Measurements from ENCODE around the gene NAA25. TPM values are rescaled to one million over a fixed set of nuclear protein-coding genes. Genes with fewer than 3 reads are reported as not detected.

Gene NAA25
- polyA plus RNA-seq, 1 donor from 2014 or later = 30.7 TPM

DNA sequence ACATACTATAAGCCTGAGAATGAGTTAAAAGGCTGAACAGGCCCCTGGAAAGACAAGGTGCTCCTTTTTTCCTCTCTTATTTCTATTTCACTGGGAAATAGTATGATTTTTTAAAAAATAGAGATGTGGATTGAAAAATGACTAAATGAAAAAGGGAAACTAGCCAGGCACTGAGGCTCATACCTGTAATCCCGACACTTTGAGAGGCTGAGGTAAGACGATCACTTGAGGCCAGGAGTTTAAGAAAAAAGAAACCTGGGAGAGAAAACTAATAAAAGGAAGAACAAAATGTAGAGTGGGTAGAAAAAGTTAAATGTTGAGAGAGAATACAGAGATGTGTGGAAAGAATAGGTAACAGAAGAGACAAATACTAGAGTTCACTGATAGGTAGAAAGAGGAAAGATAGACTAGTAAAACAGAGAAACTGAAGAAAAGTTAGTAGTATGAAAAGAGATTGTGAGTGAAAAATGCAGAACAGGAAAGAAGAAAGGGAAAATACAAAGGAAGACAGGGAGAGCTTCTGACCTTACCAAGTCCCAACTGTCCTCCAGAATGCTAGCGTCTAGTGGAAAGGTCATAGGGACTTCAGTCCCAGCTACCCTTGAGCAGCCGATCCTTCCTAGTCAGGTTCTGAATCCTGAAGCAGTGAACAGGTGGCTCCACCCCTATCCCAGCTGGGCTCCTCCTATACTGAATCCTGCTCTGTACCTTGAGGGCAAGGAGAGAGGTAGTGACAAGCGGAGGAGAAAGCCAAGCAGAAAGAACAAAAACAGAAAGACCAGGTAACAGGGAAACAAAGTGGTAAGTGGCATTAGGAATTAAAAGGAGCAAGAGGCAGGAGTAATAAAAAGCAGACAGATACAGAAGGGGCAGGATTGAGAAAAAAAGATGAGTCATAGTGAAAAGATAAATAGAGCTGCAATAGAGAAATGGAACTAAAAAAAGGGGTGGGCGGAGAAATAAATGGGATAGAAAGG lies 102.9 kb downstream of the NAA25 start:
- Histone ChIP-seq H3F3A (ENCODE audit: insufficient read depth, low read length, poor library complexity, severe bottlenecking) (no peaks in the 10 kb centered on the region), H3K27me3 (ENCODE audit: insufficient read depth, low read depth, low read length) (no peaks in the 10 kb centered on the region), H3K9me3 (ENCODE audit: low read length) (no peaks in the 10 kb centered on the region), H3K4me3 (ENCODE audit: low read length) (no peak overlapping the region), H3K9ac (ENCODE audit: low read length) (no peak overlapping the region), H2AFZ (ENCODE audit: low read depth, low read length) (no peak overlapping the region), H3K79me2 (replicated peaks; ENCODE audit: insufficient read depth, low read length) (no peaks in the 10 kb centered on the region), H3K27ac (ENCODE audit: low read length) (no peak overlapping the region), H4K20me1 (ENCODE audit: insufficient read depth) (no peaks in the 10 kb centered on the region), H3K9me2 (ENCODE audit: insufficient read depth, low read length) (no peaks in the 10 kb centered on the region), H3K36me3 (ENCODE audit: insufficient read depth, low read length) (no peaks in the 10 kb centered on the region), H3K4me2 (ENCODE audit: low read length) (no peak overlapping the region)
- TF ChIP-seq MXI1 (conservative IDR thresholded peaks at IDR 0.05; ENCODE audit: poor library complexity, severe bottlenecking) (no peak), POLR2AphosphoS5 (IDR thresholded peaks at IDR 0.05) (no peak), SMC3 (conservative IDR thresholded peaks at IDR 0.05; ENCODE audit: poor library complexity) (no peak), EP300 (conservative IDR thresholded peaks at IDR 0.05; ENCODE audit: poor library complexity, severe bottlenecking) (no peak), RAD21 (conservative IDR thresholded peaks at IDR 0.05) (no peak), CTCF (IDR thresholded peaks at IDR 0.05; ENCODE audit: poor library complexity, severe bottlenecking) (no peak), TAF1 (IDR thresholded peaks at IDR 0.05; ENCODE audit: low read depth) (no peak), EZH2 (IDR thresholded peaks at IDR 0.05; ENCODE audit: borderline replicate concordance, insufficient read depth, low read length, poor library complexity, severe bottlenecking) (no peak)
- TF ChIP-seq, protein P1, sequence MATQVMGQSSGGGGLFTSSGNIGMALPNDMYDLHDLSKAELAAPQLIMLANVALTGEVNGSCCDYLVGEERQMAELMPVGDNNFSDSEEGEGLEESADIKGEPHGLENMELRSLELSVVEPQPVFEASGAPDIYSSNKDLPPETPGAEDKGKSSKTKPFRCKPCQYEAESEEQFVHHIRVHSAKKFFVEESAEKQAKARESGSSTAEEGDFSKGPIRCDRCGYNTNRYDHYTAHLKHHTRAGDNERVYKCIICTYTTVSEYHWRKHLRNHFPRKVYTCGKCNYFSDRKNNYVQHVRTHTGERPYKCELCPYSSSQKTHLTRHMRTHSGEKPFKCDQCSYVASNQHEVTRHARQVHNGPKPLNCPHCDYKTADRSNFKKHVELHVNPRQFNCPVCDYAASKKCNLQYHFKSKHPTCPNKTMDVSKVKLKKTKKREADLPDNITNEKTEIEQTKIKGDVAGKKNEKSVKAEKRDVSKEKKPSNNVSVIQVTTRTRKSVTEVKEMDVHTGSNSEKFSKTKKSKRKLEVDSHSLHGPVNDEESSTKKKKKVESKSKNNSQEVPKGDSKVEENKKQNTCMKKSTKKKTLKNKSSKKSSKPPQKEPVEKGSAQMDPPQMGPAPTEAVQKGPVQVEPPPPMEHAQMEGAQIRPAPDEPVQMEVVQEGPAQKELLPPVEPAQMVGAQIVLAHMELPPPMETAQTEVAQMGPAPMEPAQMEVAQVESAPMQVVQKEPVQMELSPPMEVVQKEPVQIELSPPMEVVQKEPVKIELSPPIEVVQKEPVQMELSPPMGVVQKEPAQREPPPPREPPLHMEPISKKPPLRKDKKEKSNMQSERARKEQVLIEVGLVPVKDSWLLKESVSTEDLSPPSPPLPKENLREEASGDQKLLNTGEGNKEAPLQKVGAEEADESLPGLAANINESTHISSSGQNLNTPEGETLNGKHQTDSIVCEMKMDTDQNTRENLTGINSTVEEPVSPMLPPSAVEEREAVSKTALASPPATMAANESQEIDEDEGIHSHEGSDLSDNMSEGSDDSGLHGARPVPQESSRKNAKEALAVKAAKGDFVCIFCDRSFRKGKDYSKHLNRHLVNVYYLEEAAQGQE (IDR thresholded peaks at IDR 0.05; ENCODE audit: borderline replicate concordance) = no peak

GRCh38 chr12:112004041-112004440 lies 104.5 kb downstream of the NAA25 start:
- Histone ChIP-seq H3K36me3 (ENCODE audit: insufficient read depth, low read length) (no peaks in the 10 kb centered on the region), H3F3A (ENCODE audit: insufficient read depth, low read length, poor library complexity, severe bottlenecking) (no peaks in the 10 kb centered on the region), H3K9me2 (ENCODE audit: insufficient read depth, low read length) (no peaks in the 10 kb centered on the region), H3K9ac (ENCODE audit: low read length) (no peak overlapping the region), H3K27ac (ENCODE audit: low read length) (no peak overlapping the region), H2AFZ (ENCODE audit: low read depth, low read length) (no peak overlapping the region), H3K79me2 (replicated peaks; ENCODE audit: insufficient read depth, low read length) (no peaks in the 10 kb centered on the region), H4K20me1 (ENCODE audit: insufficient read depth) (no peaks in the 10 kb centered on the region), H3K4me3 (ENCODE audit: low read length) (no peak overlapping the region), H3K9me3 (ENCODE audit: low read length) (no peaks in the 10 kb centered on the region), H3K27me3 (ENCODE audit: insufficient read depth, low read depth, low read length) (no peaks in the 10 kb centered on the region), H3K4me2 (ENCODE audit: low read length) (no peak overlapping the region)
- no peak for TF ChIP-seq POLR2AphosphoS5 (IDR thresholded peaks at IDR 0.05)
- no peak for TF ChIP-seq TAF1 (IDR thresholded peaks at IDR 0.05; ENCODE audit: low read depth)
- no peak for TF ChIP-seq RAD21 (conservative IDR thresholded peaks at IDR 0.05)
- no peak for TF ChIP-seq CTCF (IDR thresholded peaks at IDR 0.05; ENCODE audit: poor library complexity, severe bottlenecking)
- no peak for TF ChIP-seq EP300 (conservative IDR thresholded peaks at IDR 0.05; ENCODE audit: poor library complexity, severe bottlenecking)
- TF ChIP-seq, protein P1 (IDR thresholded peaks at IDR 0.05; ENCODE audit: borderline replicate concordance) = no peak
- no peak for TF ChIP-seq SMC3 (conservative IDR thresholded peaks at IDR 0.05; ENCODE audit: poor library complexity)
- TF ChIP-seq MXI1 (conservative IDR thresholded peaks at IDR 0.05; ENCODE audit: poor library complexity, severe bottlenecking) = no peak
- no peak for TF ChIP-seq EZH2 (IDR thresholded peaks at IDR 0.05; ENCODE audit: borderline replicate concordance, insufficient read depth, low read length, poor library complexity, severe bottlenecking)
